ENCODE measurements around the gene TSPAN9. TPM values are rescaled to one million over a fixed set of nuclear protein-coding genes. Genes with fewer than 3 reads are reported as not detected.

TSPAN9 gene
- total RNA-seq, 4 donors from 2014 or later, result 13.7 to 35.4 (median 26.7) TPM

DNA sequence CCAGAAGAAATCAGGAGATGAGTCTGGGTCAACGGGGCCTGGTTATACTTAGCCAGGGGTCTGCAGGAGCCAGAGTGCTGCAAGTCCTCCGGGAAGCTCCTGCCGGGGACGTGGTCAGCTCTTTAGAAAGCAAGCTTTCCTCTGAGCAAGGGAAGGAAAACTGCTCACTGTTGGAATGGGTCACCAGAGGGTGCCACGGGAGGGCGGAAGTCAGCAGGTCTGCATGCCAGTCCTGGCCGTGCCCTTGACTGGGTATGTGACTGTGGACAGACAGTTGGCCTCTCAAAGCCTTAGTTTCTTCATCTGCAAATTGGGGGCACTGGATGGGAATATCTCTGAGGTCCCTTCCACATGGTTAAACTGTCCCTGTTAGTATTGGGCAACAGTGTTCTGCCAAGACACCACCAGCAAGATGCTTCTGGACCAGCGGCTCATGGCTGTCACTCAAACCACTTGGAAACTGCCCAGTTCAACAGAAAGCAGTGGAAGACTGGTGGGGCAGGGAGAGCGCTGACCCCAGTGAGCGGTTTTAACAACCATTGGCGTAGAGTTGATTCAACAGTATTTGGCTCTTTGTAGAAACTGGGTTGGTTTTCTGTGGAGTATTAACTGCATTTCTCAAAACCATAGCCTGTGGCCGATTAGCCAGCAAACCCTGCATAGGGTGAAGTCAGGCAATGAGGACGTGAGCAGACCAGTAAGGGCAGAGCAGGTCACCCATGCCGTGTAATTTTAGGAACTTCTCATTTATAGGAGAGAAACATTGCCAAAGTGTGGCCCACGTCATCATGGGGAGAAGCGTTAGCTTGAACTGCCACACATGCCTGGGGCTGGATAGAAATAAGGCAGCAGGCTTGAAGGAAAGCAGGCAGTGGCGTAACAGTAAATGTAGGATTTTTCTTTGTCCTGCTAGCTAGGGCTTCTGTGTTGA lies 249.9 kb downstream of the TSPAN9 start:
- no peaks in the 10 kb centered on the region for H3K36me3 ChIP-seq
- no peak for DNase-seq (ENCODE audit: extremely low spot score)
- TF ChIP-seq EP300 (IDR thresholded peaks at IDR 0.05) (no peak), POLR2AphosphoS5 (IDR thresholded peaks at IDR 0.05) (no peak), CTCF (IDR thresholded peaks at IDR 0.05) (no peak), POLR2A (IDR thresholded peaks at IDR 0.05; ENCODE audit: low read depth) (no peak)
- H3K27me3 ChIP-seq, result peaks cover 0 to 7% (median 0%) of the 10 kb centered on the region in 4 donors
- WGBS, result 78% methylated on average over 17 of the region's 17 CpGs
- no peak overlapping the region for H3K4me3 ChIP-seq
- intact Hi-C loops (cut with DNase I), result loop anchor here (5.0 kb wide), 1 partner anchor 280 kb away; no protein-coding TSS in a partner anchor
- H3K9me3 ChIP-seq, result no peaks in the 10 kb centered on the region
- no peaks in the 10 kb centered on the region for H3K4me1 ChIP-seq
- no peak overlapping the region for H3K27ac ChIP-seq (replicated peaks in 1 of 4)

DNA sequence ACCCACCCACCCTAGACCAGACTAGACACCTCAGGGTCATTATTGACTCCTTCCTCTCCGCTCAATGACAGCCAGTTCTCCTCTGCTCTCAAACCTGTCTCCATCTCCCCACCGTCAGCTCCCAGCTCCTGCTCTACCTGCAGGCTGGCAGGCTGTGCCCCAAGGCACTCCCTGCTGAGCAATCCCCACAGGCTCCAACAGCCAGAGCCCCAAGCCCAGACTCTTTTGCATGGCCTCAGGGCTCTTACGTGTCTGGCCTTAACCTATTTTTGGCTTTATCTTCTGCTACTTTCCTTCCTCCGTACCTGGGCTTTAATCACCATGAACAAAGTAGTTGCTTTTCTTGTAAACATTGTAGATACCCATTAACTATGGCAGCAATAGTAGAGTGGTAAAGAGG lies 250.9 kb downstream of the TSPAN9 start:
- TF ChIP-seq POLR2AphosphoS5 (IDR thresholded peaks at IDR 0.05), result no peak
- no peak for TF ChIP-seq CTCF (IDR thresholded peaks at IDR 0.05)
- TF ChIP-seq POLR2A (IDR thresholded peaks at IDR 0.05; ENCODE audit: low read depth), result no peak
- no peak for TF ChIP-seq EP300 (IDR thresholded peaks at IDR 0.05)
- 90% methylated on average over 4 of the region's 4 CpGs for WGBS
- intact Hi-C loops (cut with DNase I), result loop anchor here (5.0 kb wide), 1 partner anchor 279 kb away; no protein-coding TSS in a partner anchor
- no peaks in the 10 kb centered on the region for H3K4me1 ChIP-seq
- H3K9me3 ChIP-seq, result no peaks in the 10 kb centered on the region
- H3K4me3 ChIP-seq, result no peak overlapping the region
- no peak for DNase-seq (ENCODE audit: extremely low spot score)
- H3K27ac ChIP-seq (replicated peaks in 1 of 4), result no peak overlapping the region
- H3K27me3 ChIP-seq, result peaks cover 0 to 7% (median 0%) of the 10 kb centered on the region in 4 donors
- no peaks in the 10 kb centered on the region for H3K36me3 ChIP-seq

DNA sequence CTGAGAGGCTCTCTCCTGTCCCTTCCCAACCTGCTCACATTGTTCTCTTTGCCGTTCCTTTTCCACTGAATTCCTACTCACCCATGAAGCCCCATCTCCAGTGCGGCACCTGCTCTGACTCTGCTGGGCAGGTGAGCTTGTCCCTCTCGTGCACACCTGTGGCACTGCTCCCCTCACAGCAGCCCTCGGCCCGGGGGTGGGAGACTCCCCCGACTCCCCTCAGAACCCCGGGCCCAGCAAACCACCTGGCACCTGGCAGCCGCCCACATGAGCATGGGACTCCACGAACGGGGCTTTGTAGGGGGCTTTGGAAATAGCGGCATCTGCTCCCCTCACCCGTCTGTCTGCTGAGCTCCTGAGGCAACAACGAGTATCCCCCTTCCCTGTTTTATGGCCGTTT lies 251.4 kb downstream of the TSPAN9 start:
- Histone ChIP-seq H3K4me3 (no peak overlapping the region), H3K27me3 (peaks cover 0 to 10% (median 0%) of the 10 kb centered on the region in 4 donors), H3K4me1 (no peaks in the 10 kb centered on the region), H3K36me3 (no peaks in the 10 kb centered on the region), H3K27ac (replicated peaks in 1 of 4) (no peak overlapping the region), H3K9me3 (no peaks in the 10 kb centered on the region)
- WGBS, result 94% methylated on average over 12 of the region's 14 CpGs
- TF ChIP-seq CTCF (IDR thresholded peaks at IDR 0.05) (no peak), EP300 (IDR thresholded peaks at IDR 0.05) (no peak), POLR2AphosphoS5 (IDR thresholded peaks at IDR 0.05) (no peak), POLR2A (IDR thresholded peaks at IDR 0.05; ENCODE audit: low read depth) (no peak)
- intact Hi-C loops (cut with DNase I), result loop anchor here (5.0 kb wide), 1 partner anchor 279 kb away; no protein-coding TSS in a partner anchor
- no peak for DNase-seq (ENCODE audit: extremely low spot score)

GRCh38 chr12:3329361-3329760 lies 252.2 kb downstream of the TSPAN9 start:
- Histone ChIP-seq H3K4me3 (no peak overlapping the region), H3K4me1 (peaks cover 0 to 7% (median 0%) of the 10 kb centered on the region in 4 donors), H3K9me3 (no peaks in the 10 kb centered on the region), H3K27me3 (peaks cover 0 to 11% (median 0%) of the 10 kb centered on the region in 4 donors), H3K27ac (replicated peaks in 1 of 4) (no peak overlapping the region), H3K36me3 (no peaks in the 10 kb centered on the region)
- no peak for DNase-seq (ENCODE audit: extremely low spot score)
- WGBS, result 92% methylated on average over 6 of the region's 6 CpGs
- intact Hi-C loops (cut with DNase I), result loop anchor here (5.0 kb wide), 1 partner anchor 278 kb away; no protein-coding TSS in a partner anchor
- no peak for TF ChIP-seq POLR2A (IDR thresholded peaks at IDR 0.05; ENCODE audit: low read depth)

DNA sequence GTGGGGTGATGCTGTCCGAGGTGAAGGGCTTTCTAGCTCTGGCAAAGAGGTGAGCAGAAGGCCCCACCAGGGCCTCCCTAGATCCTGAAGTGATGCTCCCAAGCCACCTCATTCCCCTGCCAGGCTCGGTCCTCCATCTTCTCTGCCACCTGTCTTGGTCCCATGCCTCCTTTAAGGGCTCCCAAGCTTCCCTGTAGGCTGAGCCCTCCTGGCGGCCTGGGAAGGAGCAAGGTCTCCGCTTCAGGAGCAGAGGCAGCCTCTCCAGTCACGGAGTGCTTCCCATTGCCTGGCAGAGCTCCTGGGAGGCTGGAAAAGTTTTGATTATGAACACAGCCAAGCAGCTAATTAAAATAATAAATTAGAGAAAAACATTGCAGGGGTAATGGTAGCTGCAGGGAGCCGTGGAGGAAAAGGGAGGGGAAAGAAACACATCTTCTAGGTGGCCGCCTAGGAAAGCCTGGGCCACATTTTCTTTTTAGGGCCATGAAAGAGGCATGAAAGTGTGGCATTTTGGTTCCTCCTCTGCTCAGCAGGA lies 253.9 kb downstream of the TSPAN9 start:
- intact Hi-C loops (cut with DNase I), result no loop called here
- no peak for DNase-seq (ENCODE audit: extremely low spot score)
- WGBS, result 91% methylated on average over 6 of the region's 7 CpGs
- no peak for TF ChIP-seq POLR2AphosphoS5 (IDR thresholded peaks at IDR 0.05)
- no peak for TF ChIP-seq POLR2A (IDR thresholded peaks at IDR 0.05; ENCODE audit: low read depth)
- no peak for TF ChIP-seq EP300 (IDR thresholded peaks at IDR 0.05)
- TF ChIP-seq CTCF (IDR thresholded peaks at IDR 0.05), result no peak
- peaks cover 0 to 15% (median 0%) of the 10 kb centered on the region in 4 donors for H3K27me3 ChIP-seq
- H3K4me1 ChIP-seq, result peaks cover 0 to 8% (median under 1%) of the 10 kb centered on the region in 4 donors
- no peak overlapping the region for H3K27ac ChIP-seq (replicated peaks in 1 of 4)
- H3K4me3 ChIP-seq, result no peak overlapping the region
- H3K36me3 ChIP-seq, result no peaks in the 10 kb centered on the region
- no peaks in the 10 kb centered on the region for H3K9me3 ChIP-seq
